Endothelial cell of umbilical vein (primary cell): ENCODE data around the gene VEGFC. TPM values are rescaled to one million over a fixed set of nuclear protein-coding genes. Genes with fewer than 3 reads are reported as not detected.
A peak's percentile ranks its signal among the peaks of the same experiment; 100 is the strongest.

Experiments
- BruUV-seq: library from RNA; stranded (reverse); fragments of 400-500 nt; replicated peaks from 2 replicates; lab custom pipeline; 2021; lab: Mats Ljungman, UMichigan
- CTCF ChIA-PET: fragments of 300-600, 350-600 bp; sonication (Branson Sonifier 250); formaldehyde crosslinking; loops from one replicate; lab custom pipeline; 2021; ENCODE audit warnings: antibody characterized with exemption, inconsistent platforms; lab: Charles Lee
- POLR2A ChIA-PET: fragments of 300-600, 350-600 bp; sonication (Branson Sonifier 250); formaldehyde crosslinking; loops from one replicate; lab custom pipeline; 2021; ENCODE audit warnings: antibody characterized with exemption, inconsistent platforms; lab: Charles Lee
- DNase-seq: peaks from one replicate; pipeline ENCODE4 v3.0.0-alpha.2; 2011; ENCODE audit warnings: low read depth, low spot score
- FAIRE-seq: peaks from 2 replicates; lab custom pipeline; 2011; peaks lifted over from hg19 to GRCh38; lab: Jason Lieb, UNC
- H2AFZ ChIP-seq: 2 replicates; pipeline ENCODE4 v1.6.0; 2012; ENCODE audit warnings: low read depth, low read length, control low read depth, inconsistent platforms
- H3K27ac ChIP-seq: 2 replicates; pipeline ENCODE4 v1.5.1; 2011; ENCODE audit warnings: low read depth, mild to moderate bottlenecking, control low read depth, low read length, moderate library complexity; ENCODE audit not compliant: insufficient read depth
- H3K27me3 ChIP-seq, 2 experiments: 2 replicates each; pipeline versions ENCODE4 v1.6.0 to v1.6.1; 2011; ENCODE audit warnings: low read length in 2 of 2, mixed read lengths in 1 of 2; ENCODE audit not compliant: control insufficient read depth in 2 of 2, insufficient read depth in 2 of 2
- H3K36me3 ChIP-seq, 2 experiments: 2 replicates in 1 of 2; 3 replicates in 1 of 2; pipeline ENCODE4 v1.5.1; 2011; ENCODE audit warnings: low read length in 2 of 2, mild to moderate bottlenecking in 1 of 2, moderate library complexity in 1 of 2; ENCODE audit not compliant: control insufficient read depth in 2 of 2, insufficient read depth in 2 of 2; ENCODE audit errors: extremely low read depth in 1 of 2
- H3K4me1 ChIP-seq: 3 replicates; pipeline ENCODE4 v1.5.1; 2011; ENCODE audit warnings: mild to moderate bottlenecking, low read length; ENCODE audit not compliant: control insufficient read depth, insufficient read depth; ENCODE audit errors: extremely low read depth
- H3K4me2 ChIP-seq: 2 replicates; pipeline ENCODE4 v1.6.1; 2011; ENCODE audit warnings: low read length, control low read depth, mixed read lengths; ENCODE audit not compliant: insufficient read depth
- H3K4me3 ChIP-seq, 3 experiments: fragments of 200-600 bp in 1 of 3; sonication (generic), shearing (Covaris generic) in 1 of 3; replicated peaks in 1 of 3; 2 replicates each; pipeline ENCODE4 v1.5.1; 2011 to 2016; ENCODE audit warnings: control low read depth in 3 of 3, low read length in 3 of 3, mild to moderate bottlenecking in 2 of 3, inconsistent platforms in 1 of 3, low read depth in 1 of 3, moderate library complexity in 1 of 3; ENCODE audit not compliant: insufficient read depth in 1 of 3
- H3K79me2 ChIP-seq: 2 replicates; pipeline ENCODE4 v1.6.0; 2012; ENCODE audit warnings: low read length, inconsistent platforms; ENCODE audit not compliant: control insufficient read depth, insufficient read depth
- H3K9ac ChIP-seq: replicated peaks from 2 replicates; pipeline ENCODE3; 2011; ENCODE audit warnings: low read length, control low read depth; ENCODE audit not compliant: insufficient read depth; ENCODE audit errors: extremely low read depth
- H3K9me1 ChIP-seq: replicated peaks from 3 replicates; pipeline ENCODE4 v1.6.0; 2011; ENCODE audit warnings: mild to moderate bottlenecking, low read length; ENCODE audit not compliant: control insufficient read depth, insufficient read depth; ENCODE audit errors: extremely low read depth
- H3K9me3 ChIP-seq: replicated peaks from 2 replicates; pipeline ENCODE4 v1.5.1; 2012; ENCODE audit warnings: low read length, inconsistent platforms; ENCODE audit not compliant: control insufficient read depth, insufficient read depth
- H4K20me1 ChIP-seq: replicated peaks from 2 replicates; pipeline ENCODE3; 2011; ENCODE audit warnings: mild to moderate bottlenecking, low read length; ENCODE audit not compliant: control insufficient read depth, insufficient read depth; ENCODE audit errors: extremely low read depth
- dilution Hi-C: fragments of 300-500 bp; cut with MboI; formaldehyde crosslinking; loops from one replicate; pipeline ENCODE4 v1.15.0; 2019; ENCODE audit warnings: low sequenced_read_pairs; ENCODE audit not compliant: extremely low pct_ligation_motif_present
- intact Hi-C: fragments of 100-400 bp; cut with micrococcal nuclease; formaldehyde crosslinking; loops from one replicate; pipeline ENCODE4 v1.10.0; 2022
- polyA plus RNA-seq, 4 experiments: library from polyadenylated mRNA; depleted of rRNA in 3 of 4; stranded (reverse) in 3 of 4; unstranded in 1 of 4; fragments of >200 nt; gene quantifications; 2 replicates each; pipeline versions ENCODE4 v1.2.1 to v1.2.3, GENCODE V29; 2011 to 2012; ENCODE audit warnings: missing spikeins in 1 of 4
- total RNA-seq: library from RNA; stranded (reverse); gene quantifications from 2 replicates; pipeline ENCODE4 v1.2.3, GENCODE V29; 2021
- TF ChIP-seq, protein P1 (sequence below): IDR thresholded peaks from 2 replicates; pipeline ENCODE4 v1.6.1; 2011; ENCODE audit not compliant: insufficient read depth, insufficient read length
- TF ChIP-seq, protein P2 (sequence below), 2 donors: IDR thresholded peaks; 1 replicate in 1 of 2; 2 replicates in 1 of 2; pipeline ENCODE4 v1.5.1; 2011; ENCODE audit warnings: low read length in 2 of 2, mild to moderate bottlenecking in 2 of 2, moderate library complexity in 2 of 2, control low read depth in 1 of 2, inconsistent platforms in 1 of 2, low read depth in 1 of 2; ENCODE audit not compliant: insufficient read depth in 1 of 2; ENCODE audit errors: extremely low read depth in 1 of 2

The VEGFC gene
- total and polyA plus RNA-seq, 2 donors (not counting 3 experiments of a cell fraction or from before 2014, with no cell fraction given): 20.4 to 34.9 TPM

DNA sequence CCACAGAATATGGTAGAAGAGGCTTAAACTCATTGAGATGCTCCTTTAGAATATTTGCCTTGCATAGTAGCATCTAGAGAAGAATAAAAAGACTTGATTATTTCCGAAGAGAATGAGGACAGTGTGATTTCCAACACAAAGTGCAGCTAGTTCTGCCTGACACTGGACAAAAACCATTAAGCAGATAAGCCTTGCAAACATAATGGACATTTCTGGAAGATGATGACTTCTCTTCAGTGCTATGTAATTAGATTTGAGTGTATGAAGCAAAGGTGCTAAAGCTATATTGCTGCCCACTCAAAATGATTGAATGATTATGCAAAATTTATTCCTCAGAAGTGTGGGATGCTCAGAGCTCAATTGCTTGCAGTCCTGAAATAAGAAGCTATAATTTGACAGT is 156.4 kb downstream of the VEGFC start:
- H3K36me3 ChIP-seq: no peaks in the 10 kb centered on the region
- TF ChIP-seq, protein P1, sequence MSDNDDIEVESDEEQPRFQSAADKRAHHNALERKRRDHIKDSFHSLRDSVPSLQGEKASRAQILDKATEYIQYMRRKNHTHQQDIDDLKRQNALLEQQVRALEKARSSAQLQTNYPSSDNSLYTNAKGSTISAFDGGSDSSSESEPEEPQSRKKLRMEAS: no peak
- TF ChIP-seq, protein P2, sequence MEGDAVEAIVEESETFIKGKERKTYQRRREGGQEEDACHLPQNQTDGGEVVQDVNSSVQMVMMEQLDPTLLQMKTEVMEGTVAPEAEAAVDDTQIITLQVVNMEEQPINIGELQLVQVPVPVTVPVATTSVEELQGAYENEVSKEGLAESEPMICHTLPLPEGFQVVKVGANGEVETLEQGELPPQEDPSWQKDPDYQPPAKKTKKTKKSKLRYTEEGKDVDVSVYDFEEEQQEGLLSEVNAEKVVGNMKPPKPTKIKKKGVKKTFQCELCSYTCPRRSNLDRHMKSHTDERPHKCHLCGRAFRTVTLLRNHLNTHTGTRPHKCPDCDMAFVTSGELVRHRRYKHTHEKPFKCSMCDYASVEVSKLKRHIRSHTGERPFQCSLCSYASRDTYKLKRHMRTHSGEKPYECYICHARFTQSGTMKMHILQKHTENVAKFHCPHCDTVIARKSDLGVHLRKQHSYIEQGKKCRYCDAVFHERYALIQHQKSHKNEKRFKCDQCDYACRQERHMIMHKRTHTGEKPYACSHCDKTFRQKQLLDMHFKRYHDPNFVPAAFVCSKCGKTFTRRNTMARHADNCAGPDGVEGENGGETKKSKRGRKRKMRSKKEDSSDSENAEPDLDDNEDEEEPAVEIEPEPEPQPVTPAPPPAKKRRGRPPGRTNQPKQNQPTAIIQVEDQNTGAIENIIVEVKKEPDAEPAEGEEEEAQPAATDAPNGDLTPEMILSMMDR (IDR thresholded peaks at IDR 0.05; ENCODE audit: extremely low read depth in 1 of 2, insufficient read depth in 1 of 2, low read depth in 1 of 2, low read length in 2 of 2): no peak
- no peak overlapping the region for H2AFZ ChIP-seq
- peaks cover 0 to 2% of the 10 kb centered on the region in 2 experiments for H3K27me3 ChIP-seq
- ChIA-PET CTCF (interaction anchor here (1.0 to 1.6 kb wide), 5 partner anchors 19 to 411 kb away, joined by 3 to 9 read pairs (median 4); no protein-coding TSS in a partner anchor), POLR2A (no interaction called here)
- dilution Hi-C loops (no loop called here), intact Hi-C loops (loop anchor here (5.0 to 10.0 kb wide), 2 partner anchors 254 to 409 kb away; no protein-coding TSS in a partner anchor)
- H3K9me1 ChIP-seq: no peaks in the 10 kb centered on the region
- DNase-seq (no peak), FAIRE-seq (no peak)
- H4K20me1 ChIP-seq: no peaks in the 10 kb centered on the region
- H3K79me2 ChIP-seq: no peaks in the 10 kb centered on the region
- no peaks in the 10 kb centered on the region for H3K9me3 ChIP-seq
- H3K27ac ChIP-seq: peak overlapping the region; percentile 20
- no peak overlapping the region for H3K9ac ChIP-seq
- H3K4me2 ChIP-seq: peak overlapping the region; percentile 26
- BruUV-seq: no TSS peak
- H3K4me1 ChIP-seq: peaks cover 7% of the 10 kb centered on the region
- no peak overlapping the region for H3K4me3 ChIP-seq
